ENCODE data around the gene TCERG1L.
"Not testable (repeated sequence)": the region's sequence is repeated elsewhere in the genome, so short reads cannot be mapped to it uniquely, and the experiment has no call there.

The TCERG1L gene

DNA sequence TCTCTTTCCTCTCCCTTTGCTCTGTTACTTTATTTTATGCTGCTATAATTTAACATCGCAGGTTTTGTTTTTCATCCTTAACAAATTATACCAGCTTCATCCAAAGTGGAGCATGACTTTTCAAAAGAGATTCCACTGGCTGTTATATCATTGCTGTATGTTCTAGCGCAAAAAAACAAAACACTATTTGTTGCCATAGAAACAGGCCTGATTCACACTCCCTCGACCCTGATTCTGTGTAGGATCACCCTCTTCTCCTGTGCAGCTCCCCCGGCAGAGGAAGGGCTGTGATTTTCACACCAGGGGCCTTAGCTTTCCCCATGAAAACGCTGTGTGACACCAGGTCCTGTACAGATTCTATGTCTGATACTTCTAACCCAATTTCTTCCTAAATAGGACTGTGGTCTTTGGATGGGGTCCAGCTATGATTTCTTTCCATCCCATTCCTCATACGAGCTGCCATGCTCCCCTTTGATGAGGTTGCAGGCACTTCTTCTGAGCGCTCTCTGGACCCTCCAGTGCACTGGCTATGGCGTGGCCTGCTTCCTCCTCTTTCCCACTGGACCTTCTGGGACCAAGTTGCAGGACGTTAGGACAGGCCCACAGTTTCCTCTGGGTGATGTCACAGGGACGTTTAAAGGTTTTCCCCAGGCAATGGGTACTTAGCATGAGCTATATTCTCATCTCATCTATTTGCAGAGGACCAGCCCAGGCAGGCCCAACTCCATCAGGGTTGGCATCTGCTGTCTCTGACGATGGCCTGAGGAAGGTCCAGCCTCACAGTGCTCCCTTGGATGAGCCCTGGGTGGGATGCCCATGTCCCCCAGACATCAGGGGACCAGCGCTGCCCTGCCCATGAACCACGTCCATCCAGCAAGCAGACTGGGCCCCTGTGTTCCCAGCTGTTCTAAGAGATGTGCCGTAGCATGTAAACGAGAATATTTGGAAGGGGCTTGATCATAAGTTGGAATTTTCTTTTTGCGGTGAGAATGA, 210.8 kb downstream of the TCERG1L start:
- DNase-seq: not testable (repeated sequence)

DNA sequence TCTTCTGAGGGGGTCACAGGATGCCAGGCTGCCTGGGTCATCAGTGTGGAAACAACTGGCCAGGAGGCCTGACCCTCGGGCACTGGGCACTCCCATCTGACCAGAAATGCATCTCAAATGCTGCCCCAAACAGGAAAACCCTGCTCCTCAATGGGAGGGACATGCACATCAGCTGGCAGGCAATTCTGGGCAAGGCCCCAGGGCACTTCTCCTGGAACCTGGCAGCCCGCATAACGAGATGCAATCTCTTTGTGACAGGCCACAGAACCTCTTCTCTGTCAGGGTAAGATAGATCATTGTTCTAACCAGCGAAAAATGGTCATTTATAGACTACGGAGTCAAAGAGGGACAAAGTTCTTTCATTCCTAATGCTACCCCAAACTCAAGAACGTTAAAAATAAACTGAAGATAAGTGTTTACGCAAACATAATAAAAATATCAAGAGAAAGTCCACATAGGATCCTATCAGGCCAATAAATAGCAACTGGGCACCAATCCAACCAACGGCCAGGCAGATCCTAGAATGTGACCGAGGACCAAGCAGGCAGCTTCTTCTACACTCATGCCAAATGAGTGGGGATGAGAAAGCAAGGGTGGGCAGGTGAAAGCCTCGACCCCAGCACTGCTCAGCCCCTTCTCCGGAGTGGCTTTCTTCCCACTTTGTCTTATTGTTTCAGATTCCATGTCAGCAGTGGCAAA, 212.3 kb downstream of the TCERG1L start:
- no peak for DNase-seq

DNA sequence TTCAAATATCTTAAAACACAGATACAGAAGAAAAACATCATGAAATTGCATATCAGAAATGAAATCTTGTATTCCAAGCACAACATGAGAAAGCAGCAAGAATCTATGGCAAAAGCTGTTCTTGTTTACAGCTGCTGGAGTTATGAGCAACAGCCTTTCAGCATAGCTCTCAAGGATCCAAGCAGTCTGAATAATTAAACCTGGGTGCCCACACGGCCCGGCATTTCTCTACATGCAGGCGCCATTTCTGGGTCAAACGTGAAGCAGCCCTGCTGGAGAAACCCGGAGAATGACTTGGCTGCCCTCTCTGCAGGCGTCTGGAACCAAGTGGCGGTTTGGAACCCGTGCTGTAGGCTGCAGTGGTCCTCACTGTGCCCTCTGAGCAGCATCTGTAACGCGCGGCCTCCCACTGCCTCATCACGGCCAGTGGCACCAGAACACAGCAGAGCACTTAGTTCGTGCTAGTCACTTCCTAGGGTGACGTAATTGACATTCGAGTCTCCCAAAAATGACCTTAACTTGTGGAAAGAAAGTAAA, 213.0 kb downstream of the TCERG1L start:
- DNase-seq: no peak

DNA sequence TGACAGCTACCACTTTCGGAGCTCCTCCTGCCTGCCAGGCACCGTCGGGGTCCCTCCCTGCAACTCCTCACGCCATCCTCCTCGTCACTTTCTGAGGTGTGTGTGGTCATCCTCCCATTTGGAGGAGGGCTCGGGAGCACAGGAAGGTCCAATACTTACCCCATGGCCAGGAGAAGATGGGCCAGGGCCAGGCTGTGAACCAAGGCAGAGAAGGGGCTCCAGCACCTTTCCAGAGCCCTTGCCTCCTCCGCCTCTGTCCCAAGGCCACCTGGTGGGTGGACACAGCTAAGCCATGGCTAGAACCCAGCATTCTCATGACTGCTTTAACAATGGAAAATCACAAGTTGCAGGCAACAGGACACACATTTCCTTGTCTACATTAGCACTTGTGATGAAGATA, 215.5 kb downstream of the TCERG1L start:
- no peak for DNase-seq

DNA sequence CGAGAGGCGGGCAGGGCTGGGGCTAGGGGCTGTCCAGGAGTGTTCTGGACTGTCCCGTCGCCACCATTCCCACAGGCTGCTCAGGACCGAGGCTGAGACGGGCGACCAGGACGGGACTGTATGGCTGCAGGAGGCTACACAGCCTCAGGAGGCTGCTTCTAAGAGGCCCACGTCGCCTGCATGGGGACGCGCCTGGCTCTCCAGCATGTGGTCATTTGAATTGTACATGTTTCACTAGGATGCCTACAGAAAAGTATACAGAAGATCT, 216.3 kb downstream of the TCERG1L start:
- DNase-seq: no peak

DNA sequence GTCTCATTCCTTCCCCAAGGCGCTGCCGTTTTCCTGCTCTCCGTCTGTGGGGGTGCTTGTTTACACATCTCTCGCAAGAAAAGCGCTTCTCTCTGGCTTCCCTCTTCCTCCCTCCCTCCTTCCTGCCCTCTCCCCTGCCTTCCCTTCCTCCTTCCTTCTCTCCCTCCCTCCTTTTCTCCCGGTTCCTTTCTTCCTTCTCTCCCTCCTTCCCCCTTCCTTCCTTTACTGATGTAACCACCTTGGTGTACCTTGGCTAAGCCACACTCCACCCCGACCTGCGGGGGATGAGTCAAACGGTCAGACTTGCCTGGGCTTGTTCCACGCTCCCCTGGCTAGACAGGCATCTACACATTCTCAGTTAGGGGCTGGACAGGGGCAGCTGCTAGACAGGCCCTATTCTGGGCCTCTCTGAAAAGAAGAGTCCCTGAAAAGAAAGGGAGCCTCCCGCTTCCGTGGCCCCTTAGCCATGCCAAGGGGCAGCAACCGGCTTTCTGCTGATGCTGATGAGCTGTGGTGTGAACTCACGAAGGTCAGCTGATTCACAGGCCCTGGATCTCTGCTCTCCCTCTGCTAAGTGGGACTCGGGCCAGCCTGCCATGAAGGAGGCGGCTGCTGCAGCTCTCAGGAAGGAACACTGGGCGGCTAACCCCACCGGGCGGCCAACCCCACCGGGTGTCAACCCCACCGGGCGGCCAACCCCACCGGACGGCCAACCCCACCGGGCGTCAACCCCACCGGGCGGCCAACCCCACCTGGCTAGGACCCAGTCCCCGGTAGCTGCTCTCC, 216.8 kb downstream of the TCERG1L start:
- DNase-seq: peak; percentile 54

DNA sequence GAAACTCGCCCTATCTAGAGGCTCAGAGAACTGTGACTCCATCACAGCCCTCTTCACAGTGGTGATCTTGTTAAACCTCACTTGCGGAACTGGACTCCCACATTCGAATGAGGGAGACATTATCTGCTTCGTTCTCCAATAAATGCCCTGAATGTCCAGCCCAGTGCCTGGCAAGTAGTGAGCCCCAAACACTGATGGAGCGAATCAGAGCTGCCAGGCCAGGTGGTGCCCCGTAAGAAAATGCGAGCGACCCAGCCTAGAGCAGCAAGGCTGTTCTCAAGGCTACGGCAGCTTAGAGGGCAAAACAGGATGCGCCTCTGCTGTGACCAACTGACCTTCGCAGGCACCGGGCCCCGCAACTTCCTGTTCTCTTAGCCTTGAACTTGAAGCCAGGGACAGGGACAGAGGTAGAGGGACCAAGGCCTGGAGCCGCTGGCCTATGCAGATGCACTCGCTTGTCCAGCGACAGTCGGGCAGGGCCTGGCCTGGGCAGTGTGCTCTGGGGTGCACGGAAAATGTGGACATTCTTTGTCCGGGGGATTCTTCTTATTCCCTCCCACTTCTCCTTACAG, 217.6 kb downstream of the TCERG1L start:
- no peak for DNase-seq

DNA sequence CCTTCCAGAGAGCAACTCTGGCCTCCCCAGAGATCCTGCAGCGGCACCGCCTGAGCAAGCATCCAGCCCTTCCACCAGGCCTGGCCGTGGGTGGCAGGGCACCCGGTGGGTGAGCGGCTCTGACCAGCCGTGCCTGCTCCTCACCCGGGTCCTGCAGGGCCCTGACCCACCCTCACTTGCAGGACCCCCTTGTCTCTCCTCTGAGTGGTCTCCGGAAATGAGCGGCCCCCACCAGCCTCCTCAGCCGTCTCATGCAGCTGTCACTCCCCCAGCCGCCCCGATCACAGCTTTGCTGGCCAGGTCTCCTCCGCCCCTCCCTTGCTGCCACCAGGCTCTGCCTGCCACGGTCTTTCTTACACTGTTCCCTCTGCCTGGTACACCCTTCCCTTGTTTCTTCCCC, 218.2 kb downstream of the TCERG1L start:
- no peak for DNase-seq

DNA sequence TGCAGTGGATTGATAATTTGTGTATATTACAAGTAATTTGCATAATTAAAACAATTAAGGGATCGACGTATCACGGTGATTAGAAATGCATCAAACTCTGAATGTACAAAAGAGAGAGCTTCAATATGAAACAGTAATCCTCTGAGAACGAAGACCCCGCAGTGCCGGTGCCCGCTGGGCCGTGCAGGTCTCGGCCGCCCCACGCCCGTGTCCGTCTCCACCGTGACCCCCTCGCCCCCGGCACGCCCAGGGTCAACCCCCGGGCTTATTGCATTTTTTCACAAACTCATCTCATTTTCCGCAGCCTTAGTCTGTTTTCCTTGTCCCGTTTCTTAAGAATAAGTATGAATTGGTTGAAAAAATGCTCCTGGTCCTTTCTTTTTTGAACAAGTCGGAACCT, 218.6 kb downstream of the TCERG1L start:
- no peak for DNase-seq

DNA sequence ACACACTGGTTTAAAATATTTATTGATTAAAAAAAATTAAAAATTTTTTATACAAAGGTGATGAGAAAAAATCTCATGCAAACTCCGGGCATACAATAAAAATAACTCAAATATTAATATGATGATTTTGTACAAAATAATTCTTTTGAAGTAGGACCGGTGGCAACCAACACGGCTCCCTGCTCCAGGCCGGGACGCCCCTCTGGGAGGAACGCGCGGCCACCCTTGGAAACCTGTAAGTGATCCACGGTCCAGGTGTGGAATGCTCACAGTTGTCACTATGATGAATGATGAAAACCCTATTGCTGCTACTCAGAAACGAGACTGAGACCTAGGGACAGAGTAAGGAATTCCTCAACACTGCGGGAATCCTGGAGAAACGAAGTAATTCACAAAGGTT, 219.1 kb downstream of the TCERG1L start:
- no peak for DNase-seq

DNA sequence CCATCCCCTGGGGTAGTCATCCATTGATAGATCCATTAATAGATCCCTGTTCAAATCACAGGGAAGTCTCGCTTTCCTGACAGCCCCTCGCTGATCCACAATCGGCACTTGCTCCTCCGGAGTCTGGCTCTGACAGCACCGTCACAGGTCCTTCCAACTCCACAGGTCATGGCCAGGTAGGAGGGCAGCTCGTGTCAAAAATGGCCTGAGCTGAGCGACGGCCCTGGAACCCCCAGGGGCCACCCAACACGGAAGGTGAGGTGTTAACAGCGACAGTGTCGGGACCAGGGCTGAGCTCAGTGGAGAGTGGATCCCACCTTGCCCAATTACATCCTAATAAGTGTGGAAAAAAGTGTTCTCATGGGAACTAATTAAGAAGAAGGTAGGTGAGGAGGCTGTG, 219.8 kb downstream of the TCERG1L start:
- DNase-seq: no peak

DNA sequence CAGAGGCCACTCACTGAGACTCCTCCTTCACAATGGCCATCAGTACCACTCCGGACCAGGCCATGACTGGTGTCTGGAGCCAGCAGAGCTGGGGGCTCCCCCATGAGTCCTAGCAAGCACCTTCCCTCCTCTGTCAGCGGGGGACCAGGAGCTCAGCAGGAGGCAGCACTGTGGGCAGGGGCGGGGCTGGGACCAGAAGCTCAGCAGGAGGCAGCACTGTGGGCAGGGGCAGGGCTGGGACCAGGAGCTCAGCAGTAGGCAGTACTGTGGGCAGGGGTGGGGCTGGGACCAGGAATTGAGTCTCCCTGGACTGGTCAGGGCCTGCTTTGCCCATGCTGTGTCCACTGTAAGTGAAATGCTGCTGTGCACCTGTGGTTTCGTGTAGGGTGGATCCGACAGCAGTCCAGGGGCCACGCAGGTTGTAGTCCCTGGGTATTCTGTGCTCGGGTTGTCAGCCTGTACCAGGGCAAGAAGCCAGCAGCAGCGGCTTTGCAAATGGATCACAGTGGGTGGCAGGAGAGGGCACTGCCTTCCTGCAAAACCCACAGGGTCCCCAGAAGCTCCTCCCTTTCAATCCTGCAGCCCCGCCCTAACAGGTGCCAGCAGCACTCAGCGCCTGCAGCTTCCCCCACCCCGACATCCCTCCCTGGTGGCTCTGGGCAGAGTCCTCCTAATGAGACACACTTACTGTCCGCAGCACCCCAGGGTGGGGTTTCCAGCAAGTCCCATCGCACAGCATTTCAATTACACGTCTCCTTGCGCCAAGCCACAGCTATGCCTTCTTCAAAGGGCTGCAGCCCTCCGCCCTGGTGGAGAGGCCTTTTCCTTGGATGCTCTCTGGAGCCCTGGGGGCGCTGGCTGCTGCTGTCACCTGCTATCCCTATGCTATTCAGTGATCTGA, 220.5 kb downstream of the TCERG1L start:
- DNase-seq: no peak

DNA sequence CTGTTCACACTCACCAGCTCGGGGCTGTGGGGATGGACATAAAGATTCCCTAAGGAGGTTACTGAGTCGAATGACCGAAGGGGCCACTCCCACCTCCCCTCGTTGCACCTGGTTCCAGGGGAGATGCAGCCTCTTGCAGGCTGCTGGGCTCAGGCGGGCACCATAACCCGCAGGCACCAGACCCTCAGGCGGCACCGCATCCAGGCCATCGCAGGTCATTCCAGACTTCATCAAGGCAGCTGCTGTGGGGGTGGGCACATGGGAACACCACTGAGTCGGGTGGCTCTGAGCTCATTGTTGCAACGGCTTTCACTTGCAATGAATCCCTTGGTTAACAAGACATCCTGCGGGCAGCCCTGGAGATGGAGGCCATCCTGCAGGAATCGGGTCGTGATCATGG, 221.7 kb downstream of the TCERG1L start:
- no peak for DNase-seq

DNA sequence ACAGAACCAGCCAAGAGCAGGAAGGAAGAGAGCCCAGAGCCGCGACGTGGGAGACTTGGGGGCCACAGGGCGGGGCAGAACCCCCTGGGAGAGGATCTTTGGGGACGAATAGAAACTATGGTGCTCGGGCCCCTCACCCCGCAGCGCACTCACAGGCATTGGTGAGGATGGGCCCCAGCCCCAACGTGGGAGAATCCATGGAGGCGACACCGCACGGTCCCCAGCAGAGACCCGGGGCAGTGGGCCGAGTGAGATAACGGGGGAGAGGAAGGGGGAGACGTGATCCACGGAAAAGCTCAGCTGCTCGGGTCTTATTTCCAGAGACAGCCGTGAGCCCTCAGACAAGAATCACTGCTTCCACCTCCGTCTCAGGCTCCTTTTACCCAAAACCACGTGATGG, 222.4 kb downstream of the TCERG1L start:
- no peak for DNase-seq

DNA sequence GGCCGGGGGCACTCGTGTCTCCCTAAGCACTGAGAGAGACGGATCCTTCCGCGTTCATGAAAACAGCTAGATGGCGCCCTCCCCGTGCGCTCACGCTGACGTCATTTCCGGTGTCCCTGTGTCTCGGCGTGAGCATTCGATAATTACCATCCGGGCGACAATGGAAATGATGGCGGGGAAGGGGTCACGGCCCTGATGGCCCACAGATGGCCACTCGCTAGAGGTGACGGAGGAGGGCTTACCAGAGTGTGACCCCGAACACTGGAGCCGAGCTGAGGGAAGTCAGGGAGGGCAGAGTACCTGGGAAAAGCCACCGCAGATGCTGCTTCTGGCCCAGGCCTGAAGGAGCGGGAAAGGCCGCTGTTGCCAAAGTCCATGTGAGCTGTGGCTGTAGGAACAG, 222.9 kb downstream of the TCERG1L start:
- no peak for DNase-seq

DNA sequence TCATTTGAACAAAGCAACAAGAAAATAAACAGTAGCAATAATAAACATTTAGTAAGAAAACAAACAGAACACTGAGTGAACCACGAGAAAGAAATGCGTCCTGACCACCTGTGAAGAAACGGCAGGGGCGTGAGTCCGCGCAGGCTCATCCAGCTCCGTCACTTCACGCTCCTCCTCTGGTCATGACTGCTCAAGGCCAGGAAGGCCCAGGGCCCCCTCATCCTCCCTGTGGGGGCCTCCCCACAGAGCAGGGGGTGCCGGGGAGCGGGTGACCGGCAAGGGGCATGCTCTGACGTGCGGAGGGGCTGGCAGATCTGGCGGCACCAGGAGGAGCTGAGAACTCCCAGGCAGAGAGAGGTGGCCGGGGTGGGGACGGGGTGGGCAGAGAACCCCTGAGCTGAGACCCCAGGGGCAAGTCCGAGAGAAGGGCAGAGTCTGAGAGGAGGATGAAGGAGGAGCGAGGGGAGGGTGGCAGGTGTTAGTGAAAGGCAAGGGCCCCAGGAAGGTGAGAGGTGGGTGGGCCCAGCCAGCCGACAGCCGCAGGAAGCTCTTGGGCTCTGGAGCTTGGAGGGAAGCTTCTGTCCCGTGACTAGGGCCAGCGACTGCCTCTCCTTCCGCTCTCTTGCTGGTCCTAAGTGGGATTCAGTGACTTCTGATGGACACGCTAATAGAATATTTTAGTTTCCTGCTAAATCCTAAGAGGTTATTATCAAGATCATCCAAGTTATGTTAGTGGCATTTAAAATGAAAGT, 223.9 kb downstream of the TCERG1L start:
- no peak for DNase-seq

DNA sequence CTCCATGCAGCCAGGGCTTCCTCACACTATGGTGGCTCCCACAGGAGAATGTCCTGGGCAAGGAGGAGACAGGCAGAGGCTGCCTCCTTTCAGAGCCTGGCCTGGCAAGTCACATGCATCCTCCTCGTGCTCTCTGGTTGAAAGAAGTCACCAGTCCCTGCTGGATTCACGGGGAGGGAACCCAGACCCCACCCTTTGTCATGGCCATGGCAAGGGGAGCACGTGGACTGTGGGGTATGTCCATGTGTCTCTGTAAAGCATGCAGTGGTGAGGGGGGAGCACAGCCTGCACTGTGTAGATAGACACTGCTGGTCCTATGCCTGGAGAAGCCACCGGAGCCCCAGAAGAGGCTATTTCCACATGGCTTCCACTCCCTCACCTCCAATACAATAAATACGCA, 225.0 kb downstream of the TCERG1L start:
- DNase-seq: no peak

DNA sequence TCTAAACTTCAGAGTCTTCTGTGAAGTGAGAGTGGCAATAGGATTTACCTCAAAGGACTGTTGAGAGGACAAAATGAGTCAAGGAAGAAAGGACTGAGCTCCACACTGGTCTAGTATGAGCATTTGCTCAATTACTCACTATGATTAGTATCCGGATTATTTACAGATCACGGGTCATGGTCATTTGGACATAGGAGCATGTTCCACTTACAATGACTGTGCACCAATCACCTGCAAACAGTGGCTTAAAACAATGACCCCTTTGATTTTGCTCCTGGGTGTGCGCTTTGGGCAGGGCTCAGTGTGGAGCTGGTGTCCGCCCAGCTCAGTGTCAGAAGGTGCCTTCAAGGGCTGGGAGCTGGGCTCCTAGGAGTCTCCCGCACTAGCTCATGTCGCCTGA, 225.4 kb downstream of the TCERG1L start:
- no peak for DNase-seq

DNA sequence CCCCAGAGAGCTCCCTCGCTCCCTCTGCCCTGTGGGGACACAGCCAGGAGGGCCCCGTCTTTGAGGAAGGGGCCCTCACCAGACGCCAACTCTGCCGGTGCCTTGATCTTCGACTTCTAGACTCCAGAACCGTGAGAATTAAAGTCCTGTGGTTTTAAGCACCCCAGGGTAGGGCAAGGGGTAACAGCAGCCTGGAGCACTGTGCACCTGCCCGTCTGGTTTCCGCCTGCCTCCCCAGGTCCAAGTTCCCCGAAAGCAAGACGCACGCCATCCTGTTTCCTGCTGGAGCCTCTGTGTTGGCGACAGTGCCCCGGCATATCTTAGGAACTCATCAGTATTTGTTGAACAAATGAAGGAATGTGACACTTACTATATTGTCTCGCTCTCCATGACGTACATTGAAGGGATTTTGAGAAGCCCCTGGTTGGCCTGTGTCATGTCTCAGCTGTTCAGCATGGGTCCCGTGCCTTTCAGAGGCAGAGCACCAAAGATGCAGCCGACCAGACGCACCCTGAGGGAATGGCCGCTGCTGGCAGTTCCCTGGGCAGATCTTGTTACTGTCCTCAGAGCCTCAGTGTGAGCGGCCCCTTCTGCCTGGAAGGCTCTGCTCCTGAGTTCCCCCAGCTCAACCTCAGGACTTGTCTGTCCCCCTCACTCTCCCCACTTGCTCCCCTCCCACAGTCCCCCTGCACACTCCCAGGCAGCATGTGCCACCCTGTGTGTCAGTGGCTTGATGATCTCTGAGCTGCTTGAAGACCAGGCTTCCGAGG, 226.2 kb downstream of the TCERG1L start:
- no peak for DNase-seq

DNA sequence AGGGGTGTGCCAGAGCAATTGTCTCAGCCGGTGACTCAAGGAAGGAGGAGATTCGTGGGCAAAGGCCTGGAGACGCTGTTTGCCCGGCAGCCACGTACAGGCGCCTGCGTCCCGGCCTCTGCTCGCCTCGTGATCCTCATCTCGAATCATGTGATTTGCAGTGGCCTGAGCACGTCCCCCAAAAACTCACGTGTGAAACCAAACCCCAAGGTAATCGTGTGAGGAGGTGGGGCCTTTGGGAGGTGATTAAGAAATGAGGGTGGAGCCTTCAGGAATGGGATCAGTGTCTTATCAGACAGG, 226.8 kb downstream of the TCERG1L start:
- no peak for DNase-seq
